LNCAP (cell line): ENCODE data around the gene CATSPER1.

Experiments used
- TF ChIP-seq, protein P1 (sequence below): fragments of 450-650 bp; IDR thresholded peaks from 2 replicates; pipeline ENCODE4 v1.5.1; 2017; ENCODE audit warnings: mild to moderate bottlenecking

CATSPER1 gene

DNA sequence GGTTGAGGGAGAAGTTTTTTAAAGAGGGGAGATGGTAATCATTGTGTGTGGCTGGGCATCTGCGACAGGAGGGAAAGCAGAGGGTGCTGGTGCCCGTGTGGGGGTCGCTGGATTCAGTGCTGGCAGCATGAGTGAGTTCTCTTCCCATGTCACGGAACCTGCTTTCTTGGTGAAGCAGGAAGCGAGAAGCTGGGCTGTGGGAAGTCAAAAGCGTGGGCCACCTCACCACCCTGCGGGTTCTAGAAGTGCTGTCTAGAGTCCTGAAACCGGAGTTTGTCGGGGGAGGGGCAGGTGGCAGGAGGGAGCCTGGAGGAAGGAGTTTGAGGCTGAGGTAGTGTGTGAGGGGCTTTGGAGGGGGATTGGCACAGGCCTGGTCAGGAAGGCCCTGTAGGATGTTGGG lies 50.5 kb downstream of the CATSPER1 start:
- TF ChIP-seq, protein P1, sequence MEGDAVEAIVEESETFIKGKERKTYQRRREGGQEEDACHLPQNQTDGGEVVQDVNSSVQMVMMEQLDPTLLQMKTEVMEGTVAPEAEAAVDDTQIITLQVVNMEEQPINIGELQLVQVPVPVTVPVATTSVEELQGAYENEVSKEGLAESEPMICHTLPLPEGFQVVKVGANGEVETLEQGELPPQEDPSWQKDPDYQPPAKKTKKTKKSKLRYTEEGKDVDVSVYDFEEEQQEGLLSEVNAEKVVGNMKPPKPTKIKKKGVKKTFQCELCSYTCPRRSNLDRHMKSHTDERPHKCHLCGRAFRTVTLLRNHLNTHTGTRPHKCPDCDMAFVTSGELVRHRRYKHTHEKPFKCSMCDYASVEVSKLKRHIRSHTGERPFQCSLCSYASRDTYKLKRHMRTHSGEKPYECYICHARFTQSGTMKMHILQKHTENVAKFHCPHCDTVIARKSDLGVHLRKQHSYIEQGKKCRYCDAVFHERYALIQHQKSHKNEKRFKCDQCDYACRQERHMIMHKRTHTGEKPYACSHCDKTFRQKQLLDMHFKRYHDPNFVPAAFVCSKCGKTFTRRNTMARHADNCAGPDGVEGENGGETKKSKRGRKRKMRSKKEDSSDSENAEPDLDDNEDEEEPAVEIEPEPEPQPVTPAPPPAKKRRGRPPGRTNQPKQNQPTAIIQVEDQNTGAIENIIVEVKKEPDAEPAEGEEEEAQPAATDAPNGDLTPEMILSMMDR, result no peak

- TF ChIP-seq, protein P1, result no peak
These were observed 52.7 kb downstream of the CATSPER1 start for GRCh38 chr11:65973439-65974110.

- TF ChIP-seq, protein P1, result no peak
These were observed 54.2 kb downstream of the CATSPER1 start for GRCh38 chr11:65972116-65972515.

GRCh38 chr11:65968600-65969482 lies 57.4 kb downstream of the CATSPER1 start:
- TF ChIP-seq, protein P1, result no peak

- TF ChIP-seq, protein P1, result no peak
These were observed 58.8 kb downstream of the CATSPER1 start for GRCh38 chr11:65967329-65967934.
